ENCODE data around the gene PROKR1.

GRCh38 chr2:68650645-68651044 is 7.3 kb downstream of the PROKR1 start:
- TF ChIP-seq POLR2A (IDR thresholded peaks at IDR 0.05; ENCODE audit: borderline replicate concordance, extremely low read depth, insufficient read depth, insufficient read length) (no peak), SRF (IDR thresholded peaks at IDR 0.05; ENCODE audit: low read depth) (no peak), CTCF (IDR thresholded peaks at IDR 0.05 in 2 of 3, conservative IDR thresholded peaks at IDR 0.05 in 1 of 3; ENCODE audit: borderline replicate concordance in 1 of 3, insufficient read depth in 1 of 3, low read depth in 2 of 3, low read length in 2 of 3) (no peak), POLR2AphosphoS5 (IDR thresholded peaks at IDR 0.05; ENCODE audit: low read depth, low read length) (no peak), RAD21 (IDR thresholded peaks at IDR 0.05; ENCODE audit: low read depth) (no peak), EZH2 (IDR thresholded peaks at IDR 0.05) (no peak), REST (IDR thresholded peaks at IDR 0.05; ENCODE audit: low read depth) (no peak), CEBPB (IDR thresholded peaks at IDR 0.05; ENCODE audit: low read depth) (no peak), EZH2phosphoT487 (IDR thresholded peaks at IDR 0.05; ENCODE audit: borderline replicate concordance) (no peak), MAX (IDR thresholded peaks at IDR 0.05) (no peak)

Data from HCT116 (cell line).